ENCODE data around the gene OR2G6. TPM values are rescaled to one million over a fixed set of nuclear protein-coding genes. Genes with fewer than 3 reads are reported as not detected.
"Not testable (repeated sequence)": the region's sequence is repeated elsewhere in the genome, so short reads cannot be mapped to it uniquely, and the experiment has no call there.

The OR2G6 gene
- polyA plus RNA-seq, 1 donor (not counting 4 experiments of a cell fraction or from before 2014, with no cell fraction given): not detected

- dilution Hi-C loops (cut with MboI; ENCODE audit: extremely low pct_ligation_motif_present, low sequenced_read_pairs); H3K27me3 ChIP-seq (ENCODE audit: control insufficient read depth, extremely low read depth, insufficient read depth, low read length); H4K20me1 ChIP-seq (ENCODE audit: control insufficient read depth, extremely low read depth, insufficient read depth, low read length); H3K4me3 ChIP-seq (ENCODE audit: control insufficient read depth in 2 of 3, extremely low read depth in 1 of 3, insufficient read depth in 2 of 3, low read depth in 1 of 3, low read length in 3 of 3); H3K27ac ChIP-seq (ENCODE audit: control insufficient read depth, insufficient read depth, low read length); H3K9me3 ChIP-seq (ENCODE audit: control insufficient read depth, low read depth, low read length); H3K4me1 ChIP-seq (ENCODE audit: control insufficient read depth, extremely low read depth, insufficient read depth, low read length); H3K79me2 ChIP-seq (ENCODE audit: control insufficient read depth, insufficient read depth, low read length); DNase-seq (ENCODE audit: low read depth, low spot score); FAIRE-seq; H3K4me2 ChIP-seq (ENCODE audit: control insufficient read depth, extremely low read depth, insufficient read depth, low read depth, low read length); H3K36me3 ChIP-seq (ENCODE audit: control insufficient read depth in 2 of 2, extremely low read depth in 1 of 2, insufficient read depth in 2 of 2, low read length in 2 of 2); H2AFZ ChIP-seq (ENCODE audit: control insufficient read depth, low read length); H3K9ac ChIP-seq (ENCODE audit: control insufficient read depth, extremely low read depth, insufficient read depth, low read length); H3K9me1 ChIP-seq (ENCODE audit: control insufficient read depth, extremely low read depth, insufficient read depth, low read length): not testable (repeated sequence)
These were observed 34.8 kb upstream of the OR2G6 start, which contains the start of gene OR2T3 for GRCh38 chr1:248473051-248473450. OR2T3 (plus strand) TSS chr1:248473351; CDS start chr1:248473351, 0 bp downstream.

GRCh38 chr1:248475660-248476059 is 32.2 kb upstream of the OR2G6 start:
- DNase-seq (ENCODE audit: low read depth, low spot score); H3K36me3 ChIP-seq (ENCODE audit: control insufficient read depth in 2 of 2, extremely low read depth in 1 of 2, insufficient read depth in 2 of 2, low read length in 2 of 2); H3K9me3 ChIP-seq (ENCODE audit: control insufficient read depth, low read depth, low read length); H3K27me3 ChIP-seq (ENCODE audit: control insufficient read depth, extremely low read depth, insufficient read depth, low read length); H3K9me1 ChIP-seq (ENCODE audit: control insufficient read depth, extremely low read depth, insufficient read depth, low read length); H4K20me1 ChIP-seq (ENCODE audit: control insufficient read depth, extremely low read depth, insufficient read depth, low read length); H3K27ac ChIP-seq (ENCODE audit: control insufficient read depth, insufficient read depth, low read length); H2AFZ ChIP-seq (ENCODE audit: control insufficient read depth, low read length); FAIRE-seq; H3K4me1 ChIP-seq (ENCODE audit: control insufficient read depth, extremely low read depth, insufficient read depth, low read length); H3K79me2 ChIP-seq (ENCODE audit: control insufficient read depth, insufficient read depth, low read length); H3K4me2 ChIP-seq (ENCODE audit: control insufficient read depth, extremely low read depth, insufficient read depth, low read depth, low read length); dilution Hi-C loops (cut with MboI; ENCODE audit: extremely low pct_ligation_motif_present, low sequenced_read_pairs); H3K4me3 ChIP-seq (ENCODE audit: control insufficient read depth in 2 of 3, extremely low read depth in 1 of 3, insufficient read depth in 2 of 3, low read depth in 1 of 3, low read length in 3 of 3); H3K9ac ChIP-seq (ENCODE audit: control insufficient read depth, extremely low read depth, insufficient read depth, low read length): not testable (repeated sequence)

GRCh38 chr1:248481686-248482579 is 25.9 kb upstream of the OR2G6 start:
- H2AFZ ChIP-seq (ENCODE audit: control insufficient read depth, low read length); H3K27me3 ChIP-seq (ENCODE audit: control insufficient read depth, extremely low read depth, insufficient read depth, low read length); dilution Hi-C loops (cut with MboI; ENCODE audit: extremely low pct_ligation_motif_present, low sequenced_read_pairs); H4K20me1 ChIP-seq (ENCODE audit: control insufficient read depth, extremely low read depth, insufficient read depth, low read length); H3K27ac ChIP-seq (ENCODE audit: control insufficient read depth, insufficient read depth, low read length); H3K36me3 ChIP-seq (ENCODE audit: control insufficient read depth in 2 of 2, extremely low read depth in 1 of 2, insufficient read depth in 2 of 2, low read length in 2 of 2); H3K9me1 ChIP-seq (ENCODE audit: control insufficient read depth, extremely low read depth, insufficient read depth, low read length); H3K79me2 ChIP-seq (ENCODE audit: control insufficient read depth, insufficient read depth, low read length); H3K4me1 ChIP-seq (ENCODE audit: control insufficient read depth, extremely low read depth, insufficient read depth, low read length); H3K4me2 ChIP-seq (ENCODE audit: control insufficient read depth, extremely low read depth, insufficient read depth, low read depth, low read length); H3K9ac ChIP-seq (ENCODE audit: control insufficient read depth, extremely low read depth, insufficient read depth, low read length); DNase-seq (ENCODE audit: low read depth, low spot score); FAIRE-seq; H3K4me3 ChIP-seq (ENCODE audit: control insufficient read depth in 2 of 3, extremely low read depth in 1 of 3, insufficient read depth in 2 of 3, low read depth in 1 of 3, low read length in 3 of 3); H3K9me3 ChIP-seq (ENCODE audit: control insufficient read depth, low read depth, low read length): not testable (repeated sequence)

GRCh38 chr1:248488289-248488688 is 19.6 kb upstream of the OR2G6 start, which contains the start of gene OR2T5:
OR2T5 (plus strand) TSS chr1:248488589; CDS start chr1:248488589, 0 bp downstream.
- H3K27ac ChIP-seq (ENCODE audit: control insufficient read depth, insufficient read depth, low read length); H2AFZ ChIP-seq (ENCODE audit: control insufficient read depth, low read length); H3K27me3 ChIP-seq (ENCODE audit: control insufficient read depth, extremely low read depth, insufficient read depth, low read length); FAIRE-seq; H3K4me3 ChIP-seq (ENCODE audit: control insufficient read depth in 2 of 3, extremely low read depth in 1 of 3, insufficient read depth in 2 of 3, low read depth in 1 of 3, low read length in 3 of 3); dilution Hi-C loops (cut with MboI; ENCODE audit: extremely low pct_ligation_motif_present, low sequenced_read_pairs); H3K4me2 ChIP-seq (ENCODE audit: control insufficient read depth, extremely low read depth, insufficient read depth, low read depth, low read length); H4K20me1 ChIP-seq (ENCODE audit: control insufficient read depth, extremely low read depth, insufficient read depth, low read length); H3K79me2 ChIP-seq (ENCODE audit: control insufficient read depth, insufficient read depth, low read length); DNase-seq (ENCODE audit: low read depth, low spot score); H3K9me1 ChIP-seq (ENCODE audit: control insufficient read depth, extremely low read depth, insufficient read depth, low read length); H3K4me1 ChIP-seq (ENCODE audit: control insufficient read depth, extremely low read depth, insufficient read depth, low read length); H3K36me3 ChIP-seq (ENCODE audit: control insufficient read depth in 2 of 2, extremely low read depth in 1 of 2, insufficient read depth in 2 of 2, low read length in 2 of 2); H3K9ac ChIP-seq (ENCODE audit: control insufficient read depth, extremely low read depth, insufficient read depth, low read length); H3K9me3 ChIP-seq (ENCODE audit: control insufficient read depth, low read depth, low read length): not testable (repeated sequence)

GRCh38 chr1:248496661-248497060 is 11.2 kb upstream of the OR2G6 start:
- H3K36me3 ChIP-seq (ENCODE audit: control insufficient read depth in 2 of 2, extremely low read depth in 1 of 2, insufficient read depth in 2 of 2, low read length in 2 of 2); H3K9me3 ChIP-seq (ENCODE audit: control insufficient read depth, low read depth, low read length); H3K4me3 ChIP-seq (ENCODE audit: control insufficient read depth in 2 of 3, extremely low read depth in 1 of 3, insufficient read depth in 2 of 3, low read depth in 1 of 3, low read length in 3 of 3); dilution Hi-C loops (cut with MboI; ENCODE audit: extremely low pct_ligation_motif_present, low sequenced_read_pairs); H3K79me2 ChIP-seq (ENCODE audit: control insufficient read depth, insufficient read depth, low read length); H3K27ac ChIP-seq (ENCODE audit: control insufficient read depth, insufficient read depth, low read length); H2AFZ ChIP-seq (ENCODE audit: control insufficient read depth, low read length); H3K9ac ChIP-seq (ENCODE audit: control insufficient read depth, extremely low read depth, insufficient read depth, low read length); H3K9me1 ChIP-seq (ENCODE audit: control insufficient read depth, extremely low read depth, insufficient read depth, low read length); H3K4me1 ChIP-seq (ENCODE audit: control insufficient read depth, extremely low read depth, insufficient read depth, low read length); DNase-seq (ENCODE audit: low read depth, low spot score); FAIRE-seq; H3K27me3 ChIP-seq (ENCODE audit: control insufficient read depth, extremely low read depth, insufficient read depth, low read length); H3K4me2 ChIP-seq (ENCODE audit: control insufficient read depth, extremely low read depth, insufficient read depth, low read depth, low read length); H4K20me1 ChIP-seq (ENCODE audit: control insufficient read depth, extremely low read depth, insufficient read depth, low read length): not testable (repeated sequence)

All from keratinocyte (primary cell).